Peyer's patch (tissue), 4 donors: Measurements from ENCODE around the gene ERC2.

ENCODE experiments used
- POLR2A ChIP-seq, 2 donors: fragments of 450-650 bp; IDR thresholded peaks; one replicate each; pipeline ENCODE4 v1.5.1; 2017; ENCODE audit warnings: antibody characterized with exemption in 2 of 2, mild to moderate bottlenecking in 2 of 2, moderate library complexity in 2 of 2
- TF ChIP-seq, protein P1 (sequence below), 6 experiments: fragments of 450-650 bp in 4 of 6; fragments of 200-600 bp in 2 of 6; sonication (generic) in 1 of 6; IDR thresholded peaks; one replicate each; pipeline ENCODE4 v1.5.1; 2017 to 2019; ENCODE audit warnings: antibody characterized with exemption in 6 of 6, mild to moderate bottlenecking in 3 of 6, moderate library complexity in 1 of 6

DNA sequence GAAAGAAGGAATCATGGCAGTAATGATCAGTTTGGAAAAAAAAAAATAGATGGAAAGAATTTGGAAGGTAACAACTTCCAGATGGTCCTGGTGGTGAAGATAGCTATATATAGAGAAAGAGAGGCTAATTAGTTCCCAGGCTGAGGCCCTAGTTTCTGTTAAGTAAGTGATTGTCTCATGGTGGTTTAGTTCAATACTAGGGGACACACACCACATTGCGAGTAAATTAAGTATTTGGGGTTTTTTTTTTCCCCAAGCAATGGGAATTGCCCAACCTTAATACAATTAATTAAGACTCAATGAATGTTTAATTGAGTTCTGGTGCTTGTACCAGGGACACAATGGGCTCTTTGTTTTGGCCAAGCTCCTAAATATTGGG lies 837.4 kb downstream of the ERC2 start:
- TF ChIP-seq, protein P1, sequence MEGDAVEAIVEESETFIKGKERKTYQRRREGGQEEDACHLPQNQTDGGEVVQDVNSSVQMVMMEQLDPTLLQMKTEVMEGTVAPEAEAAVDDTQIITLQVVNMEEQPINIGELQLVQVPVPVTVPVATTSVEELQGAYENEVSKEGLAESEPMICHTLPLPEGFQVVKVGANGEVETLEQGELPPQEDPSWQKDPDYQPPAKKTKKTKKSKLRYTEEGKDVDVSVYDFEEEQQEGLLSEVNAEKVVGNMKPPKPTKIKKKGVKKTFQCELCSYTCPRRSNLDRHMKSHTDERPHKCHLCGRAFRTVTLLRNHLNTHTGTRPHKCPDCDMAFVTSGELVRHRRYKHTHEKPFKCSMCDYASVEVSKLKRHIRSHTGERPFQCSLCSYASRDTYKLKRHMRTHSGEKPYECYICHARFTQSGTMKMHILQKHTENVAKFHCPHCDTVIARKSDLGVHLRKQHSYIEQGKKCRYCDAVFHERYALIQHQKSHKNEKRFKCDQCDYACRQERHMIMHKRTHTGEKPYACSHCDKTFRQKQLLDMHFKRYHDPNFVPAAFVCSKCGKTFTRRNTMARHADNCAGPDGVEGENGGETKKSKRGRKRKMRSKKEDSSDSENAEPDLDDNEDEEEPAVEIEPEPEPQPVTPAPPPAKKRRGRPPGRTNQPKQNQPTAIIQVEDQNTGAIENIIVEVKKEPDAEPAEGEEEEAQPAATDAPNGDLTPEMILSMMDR (IDR thresholded peaks at IDR 0.05), result no peak
- no peak for TF ChIP-seq POLR2A (IDR thresholded peaks at IDR 0.05)
